Liver (tissue), 9 donors: Measurements from ENCODE around the gene OR5K2. TPM values are rescaled to one million over a fixed set of nuclear protein-coding genes. Genes with fewer than 3 reads are reported as not detected.

Experiments
- DNase-seq: peaks from one replicate; pipeline ENCODE4 v3.0.0-alpha.2; 2017; ENCODE audit warnings: low spot score
- H3K27ac ChIP-seq, 2 donors: one replicate each; pipeline ENCODE4 v1.7.0; 2013; ENCODE audit warnings: inconsistent platforms in 2 of 2, low read length in 2 of 2, control low read depth in 1 of 2, low read depth in 1 of 2, mild to moderate bottlenecking in 1 of 2
- H3K27me3 ChIP-seq, 4 donors: one replicate each; pipeline versions ENCODE4 v1.6.1 to v1.7.0; 2013; ENCODE audit warnings: low read length in 3 of 4, inconsistent platforms in 1 of 4, mild to moderate bottlenecking in 1 of 4, moderate library complexity in 1 of 4; ENCODE audit not compliant: control insufficient read depth in 4 of 4, insufficient read depth in 4 of 4
- H3K36me3 ChIP-seq, 4 donors: one replicate each; pipeline versions ENCODE4 v1.6.1 to v1.7.0; 2013; ENCODE audit warnings: low read length in 3 of 4, mild to moderate bottlenecking in 3 of 4, low read depth in 1 of 4, moderate library complexity in 1 of 4; ENCODE audit not compliant: control insufficient read depth in 4 of 4, insufficient read depth in 3 of 4
- H3K4me1 ChIP-seq, 4 donors: one replicate each; pipeline versions ENCODE4 v1.6.1 to v1.7.0; 2013; ENCODE audit warnings: low read length in 3 of 4, mild to moderate bottlenecking in 3 of 4, moderate library complexity in 1 of 4; ENCODE audit not compliant: control insufficient read depth in 4 of 4, insufficient read depth in 4 of 4
- H3K4me3 ChIP-seq, 3 donors: one replicate each; pipeline versions ENCODE4 v1.6.1 to v1.7.0; 2013; ENCODE audit warnings: low read length in 3 of 3, control low read depth in 1 of 3, low read depth in 1 of 3, mild to moderate bottlenecking in 1 of 3
- H3K9ac ChIP-seq, 2 donors: one replicate each; pipeline ENCODE4 v1.7.0; 2013; ENCODE audit warnings: low read length in 2 of 2, mild to moderate bottlenecking in 2 of 2, moderate library complexity in 2 of 2, control low read depth in 1 of 2, low read depth in 1 of 2
- H3K9me3 ChIP-seq, 4 donors: one replicate each; pipeline versions ENCODE4 v1.6.1 to v1.7.0; 2013; ENCODE audit warnings: low read length in 3 of 4; ENCODE audit not compliant: control insufficient read depth in 4 of 4
- ATF3 ChIP-seq: IDR thresholded peaks from 2 replicates; pipeline ENCODE4 v1.6.1; 2016; ENCODE audit warnings: antibody characterized with exemption
- EGR1 ChIP-seq, 2 donors: IDR thresholded peaks; 2 replicates each; pipeline ENCODE4 v1.6.1; 2016 to 2018; ENCODE audit warnings: antibody characterized with exemption in 2 of 2, low read depth in 2 of 2
- FOXA2 ChIP-seq: IDR thresholded peaks from 2 replicates; pipeline ENCODE4 v1.6.1; 2016; ENCODE audit warnings: antibody characterized with exemption
- GABPA ChIP-seq, 2 donors: IDR thresholded peaks in 1 of 2; conservative IDR thresholded peaks in 1 of 2; 2 replicates each; pipeline ENCODE4 v1.6.1; 2016; ENCODE audit warnings: antibody characterized with exemption in 2 of 2, mild to moderate bottlenecking in 1 of 2, moderate library complexity in 1 of 2
- HNF4A ChIP-seq, 2 donors: conservative IDR thresholded peaks; 2 replicates each; pipeline ENCODE4 v1.6.1; 2016; ENCODE audit warnings: antibody characterized with exemption in 2 of 2, mild to moderate bottlenecking in 2 of 2
- HNF4G ChIP-seq: IDR thresholded peaks from 2 replicates; pipeline ENCODE4 v1.6.1; 2016; ENCODE audit warnings: antibody characterized with exemption
- JUND ChIP-seq, 2 donors: IDR thresholded peaks; 2 replicates each; pipeline ENCODE4 v1.6.1; 2016; ENCODE audit warnings: antibody characterized with exemption in 2 of 2
- NR2F2 ChIP-seq: IDR thresholded peaks from 2 replicates; pipeline ENCODE4 v1.6.1; 2016; ENCODE audit warnings: antibody characterized with exemption
- RAD21 ChIP-seq, 2 donors: IDR thresholded peaks; 2 replicates each; pipeline ENCODE4 v1.6.1; 2016; ENCODE audit warnings: antibody characterized with exemption in 2 of 2, mild to moderate bottlenecking in 2 of 2
- RXRA ChIP-seq, 2 donors: IDR thresholded peaks; 2 replicates each; pipeline ENCODE4 v1.6.1; 2017 to 2018; ENCODE audit warnings: antibody characterized with exemption in 2 of 2, mild to moderate bottlenecking in 1 of 2
- TAF1 ChIP-seq: conservative IDR thresholded peaks from 2 replicates; pipeline ENCODE4 v1.6.1; 2016; ENCODE audit warnings: antibody characterized with exemption, mild to moderate bottlenecking
- YY1 ChIP-seq: IDR thresholded peaks from 2 replicates; pipeline ENCODE4 v1.6.1; 2016; ENCODE audit warnings: antibody characterized with exemption, mild to moderate bottlenecking
- WGBS: extraction: QIAGEN DNeasy Blood & Tissue Kit; methylation state at CpG from one replicate; pipeline ENCODE4 v1.1.7; 2013; 5-methylcytosine and 5-hydroxymethylcytosine counted together
- polyA plus RNA-seq, 2 donors: library from polyadenylated mRNA; stranded (reverse) in 1 of 2; unstranded in 1 of 2; fragments of 200-250 nt in 1 of 2; fragments of >200 nt in 1 of 2; fragmentation: Nextera tagmentation in 1 of 2; extraction: Ambion mirVana in 1 of 2; gene quantifications; one replicate each; pipeline versions ENCODE4 v1.2.1 to v1.2.3, GENCODE V29; 2013 to 2015
- total RNA-seq, 2 donors: library from RNA; depleted of rRNA; stranded (reverse); fragments of >200 nt; gene quantifications; one replicate each; pipeline ENCODE4 v1.2.3, GENCODE V29; 2014
- TF ChIP-seq, protein P1 (sequence below): fragments of 150-350 bp; IDR thresholded peaks from 2 replicates; pipeline ENCODE4 v1.5.1; 2017; ENCODE audit warnings: improper control_type of control experiment, low read depth, low read length; ENCODE audit not compliant: missing input control
- TF ChIP-seq, protein P2 (sequence below): IDR thresholded peaks from 2 replicates; pipeline ENCODE4 v1.6.1; 2016; ENCODE audit warnings: antibody characterized with exemption, mild to moderate bottlenecking
- TF ChIP-seq, protein P3 (sequence below): IDR thresholded peaks from 2 replicates; pipeline ENCODE4 v1.6.1; 2016; ENCODE audit warnings: antibody characterized with exemption
- TF ChIP-seq, protein P4 (sequence below): IDR thresholded peaks from 2 replicates; pipeline ENCODE4 v1.6.1; 2016; ENCODE audit warnings: antibody characterized with exemption
- donor health status: healthy.
- donor health status: healthy.
- donor health status: healthy.
- donor health status: healthy.
- donor health status: healthy.

Gene OR5K2
- total and polyA plus RNA-seq, 4 donors, result not detected

- H3K9me3 ChIP-seq, result peaks cover 0 to 4% (median 3%) of the 10 kb centered on the region in 4 donors
These were observed 13.9 kb upstream of the OR5K2 start for GRCh38 chr3:98483626-98484025.

More at GRCh38 chr3:98483626-98484025, 13.9 kb upstream of the OR5K2 start:
- WGBS, result 78% methylated on average over 3 of the region's 3 CpGs
- Histone ChIP-seq H3K4me3 (no peak overlapping the region), H3K36me3 (no peaks in the 10 kb centered on the region), H3K27me3 (peaks cover 0 to 6% (median 0%) of the 10 kb centered on the region in 4 donors), H3K27ac (no peak overlapping the region), H3K4me1 (no peaks in the 10 kb centered on the region), H3K9ac (no peak overlapping the region)
- TF ChIP-seq ATF3 (no peak), RXRA (IDR thresholded peaks at IDR 0.05) (no peak), GABPA (IDR thresholded peaks at IDR 0.05 in 1 of 2, conservative IDR thresholded peaks at IDR 0.05 in 1 of 2) (no peak), TAF1 (no peak), HNF4G (no peak), HNF4A (conservative IDR thresholded peaks at IDR 0.05) (no peak), RAD21 (IDR thresholded peaks at IDR 0.05) (no peak), NR2F2 (no peak), YY1 (no peak), JUND (IDR thresholded peaks at IDR 0.05) (no peak), EGR1 (IDR thresholded peaks at IDR 0.05; ENCODE audit: low read depth in 2 of 2) (no peak), FOXA2 (no peak)
- TF ChIP-seq, protein P1, sequence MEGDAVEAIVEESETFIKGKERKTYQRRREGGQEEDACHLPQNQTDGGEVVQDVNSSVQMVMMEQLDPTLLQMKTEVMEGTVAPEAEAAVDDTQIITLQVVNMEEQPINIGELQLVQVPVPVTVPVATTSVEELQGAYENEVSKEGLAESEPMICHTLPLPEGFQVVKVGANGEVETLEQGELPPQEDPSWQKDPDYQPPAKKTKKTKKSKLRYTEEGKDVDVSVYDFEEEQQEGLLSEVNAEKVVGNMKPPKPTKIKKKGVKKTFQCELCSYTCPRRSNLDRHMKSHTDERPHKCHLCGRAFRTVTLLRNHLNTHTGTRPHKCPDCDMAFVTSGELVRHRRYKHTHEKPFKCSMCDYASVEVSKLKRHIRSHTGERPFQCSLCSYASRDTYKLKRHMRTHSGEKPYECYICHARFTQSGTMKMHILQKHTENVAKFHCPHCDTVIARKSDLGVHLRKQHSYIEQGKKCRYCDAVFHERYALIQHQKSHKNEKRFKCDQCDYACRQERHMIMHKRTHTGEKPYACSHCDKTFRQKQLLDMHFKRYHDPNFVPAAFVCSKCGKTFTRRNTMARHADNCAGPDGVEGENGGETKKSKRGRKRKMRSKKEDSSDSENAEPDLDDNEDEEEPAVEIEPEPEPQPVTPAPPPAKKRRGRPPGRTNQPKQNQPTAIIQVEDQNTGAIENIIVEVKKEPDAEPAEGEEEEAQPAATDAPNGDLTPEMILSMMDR, result no peak
- TF ChIP-seq, protein P2, sequence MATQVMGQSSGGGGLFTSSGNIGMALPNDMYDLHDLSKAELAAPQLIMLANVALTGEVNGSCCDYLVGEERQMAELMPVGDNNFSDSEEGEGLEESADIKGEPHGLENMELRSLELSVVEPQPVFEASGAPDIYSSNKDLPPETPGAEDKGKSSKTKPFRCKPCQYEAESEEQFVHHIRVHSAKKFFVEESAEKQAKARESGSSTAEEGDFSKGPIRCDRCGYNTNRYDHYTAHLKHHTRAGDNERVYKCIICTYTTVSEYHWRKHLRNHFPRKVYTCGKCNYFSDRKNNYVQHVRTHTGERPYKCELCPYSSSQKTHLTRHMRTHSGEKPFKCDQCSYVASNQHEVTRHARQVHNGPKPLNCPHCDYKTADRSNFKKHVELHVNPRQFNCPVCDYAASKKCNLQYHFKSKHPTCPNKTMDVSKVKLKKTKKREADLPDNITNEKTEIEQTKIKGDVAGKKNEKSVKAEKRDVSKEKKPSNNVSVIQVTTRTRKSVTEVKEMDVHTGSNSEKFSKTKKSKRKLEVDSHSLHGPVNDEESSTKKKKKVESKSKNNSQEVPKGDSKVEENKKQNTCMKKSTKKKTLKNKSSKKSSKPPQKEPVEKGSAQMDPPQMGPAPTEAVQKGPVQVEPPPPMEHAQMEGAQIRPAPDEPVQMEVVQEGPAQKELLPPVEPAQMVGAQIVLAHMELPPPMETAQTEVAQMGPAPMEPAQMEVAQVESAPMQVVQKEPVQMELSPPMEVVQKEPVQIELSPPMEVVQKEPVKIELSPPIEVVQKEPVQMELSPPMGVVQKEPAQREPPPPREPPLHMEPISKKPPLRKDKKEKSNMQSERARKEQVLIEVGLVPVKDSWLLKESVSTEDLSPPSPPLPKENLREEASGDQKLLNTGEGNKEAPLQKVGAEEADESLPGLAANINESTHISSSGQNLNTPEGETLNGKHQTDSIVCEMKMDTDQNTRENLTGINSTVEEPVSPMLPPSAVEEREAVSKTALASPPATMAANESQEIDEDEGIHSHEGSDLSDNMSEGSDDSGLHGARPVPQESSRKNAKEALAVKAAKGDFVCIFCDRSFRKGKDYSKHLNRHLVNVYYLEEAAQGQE, result no peak
- TF ChIP-seq, protein P3, sequence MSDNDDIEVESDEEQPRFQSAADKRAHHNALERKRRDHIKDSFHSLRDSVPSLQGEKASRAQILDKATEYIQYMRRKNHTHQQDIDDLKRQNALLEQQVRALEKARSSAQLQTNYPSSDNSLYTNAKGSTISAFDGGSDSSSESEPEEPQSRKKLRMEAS, result no peak
- TF ChIP-seq, protein P4, sequence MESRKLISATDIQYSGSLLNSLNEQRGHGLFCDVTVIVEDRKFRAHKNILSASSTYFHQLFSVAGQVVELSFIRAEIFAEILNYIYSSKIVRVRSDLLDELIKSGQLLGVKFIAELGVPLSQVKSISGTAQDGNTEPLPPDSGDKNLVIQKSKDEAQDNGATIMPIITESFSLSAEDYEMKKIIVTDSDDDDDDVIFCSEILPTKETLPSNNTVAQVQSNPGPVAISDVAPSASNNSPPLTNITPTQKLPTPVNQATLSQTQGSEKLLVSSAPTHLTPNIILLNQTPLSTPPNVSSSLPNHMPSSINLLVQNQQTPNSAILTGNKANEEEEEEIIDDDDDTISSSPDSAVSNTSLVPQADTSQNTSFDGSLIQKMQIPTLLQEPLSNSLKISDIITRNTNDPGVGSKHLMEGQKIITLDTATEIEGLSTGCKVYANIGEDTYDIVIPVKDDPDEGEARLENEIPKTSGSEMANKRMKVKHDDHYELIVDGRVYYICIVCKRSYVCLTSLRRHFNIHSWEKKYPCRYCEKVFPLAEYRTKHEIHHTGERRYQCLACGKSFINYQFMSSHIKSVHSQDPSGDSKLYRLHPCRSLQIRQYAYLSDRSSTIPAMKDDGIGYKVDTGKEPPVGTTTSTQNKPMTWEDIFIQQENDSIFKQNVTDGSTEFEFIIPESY, result no peak
- DNase-seq, result no peak
